Keratinocyte (primary cell): ENCODE data around the gene STRBP.

ENCODE experiments used
- EZH2 ChIP-seq: IDR thresholded peaks from one replicate; pipeline ENCODE4 v1.6.1; 2012; ENCODE audit warnings: inconsistent platforms, mild to moderate bottlenecking, low read length, moderate library complexity
- TF ChIP-seq, protein P1 (sequence below), 3 experiments: IDR thresholded peaks in 1 of 3; conservative IDR thresholded peaks in 1 of 3; optimal IDR thresholded peaks in 1 of 3; 2 replicates in 2 of 3; 3 replicates in 1 of 3; pipeline versions ENCODE3 to v1.5.1; 2011; ENCODE audit warnings: low read length in 3 of 3, mild to moderate bottlenecking in 3 of 3, moderate library complexity in 2 of 3, control low read depth in 1 of 3, inconsistent platforms in 1 of 3; ENCODE audit not compliant: insufficient read depth in 2 of 3; ENCODE audit errors: extremely low read depth in 1 of 3

DNA sequence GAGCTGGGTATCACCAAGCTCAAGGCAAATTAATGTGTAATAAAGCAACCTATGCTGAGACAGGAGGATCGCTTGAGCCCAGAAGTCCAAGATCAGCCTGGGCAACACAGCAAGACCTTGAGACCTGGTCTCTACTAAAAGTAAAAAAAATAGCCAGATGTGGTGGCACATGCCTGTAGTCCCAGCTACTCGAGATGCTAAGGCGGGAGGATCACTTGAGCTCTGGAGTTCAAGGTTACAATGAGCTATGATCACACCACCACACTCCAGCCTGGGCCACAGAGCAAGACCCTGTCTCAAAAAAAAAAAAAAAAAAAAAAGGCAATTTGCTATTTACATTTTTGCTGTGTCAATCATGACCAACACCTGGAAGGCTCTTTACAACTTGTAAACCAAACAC, 5.2 kb downstream of the STRBP start:
- TF ChIP-seq, protein P1, sequence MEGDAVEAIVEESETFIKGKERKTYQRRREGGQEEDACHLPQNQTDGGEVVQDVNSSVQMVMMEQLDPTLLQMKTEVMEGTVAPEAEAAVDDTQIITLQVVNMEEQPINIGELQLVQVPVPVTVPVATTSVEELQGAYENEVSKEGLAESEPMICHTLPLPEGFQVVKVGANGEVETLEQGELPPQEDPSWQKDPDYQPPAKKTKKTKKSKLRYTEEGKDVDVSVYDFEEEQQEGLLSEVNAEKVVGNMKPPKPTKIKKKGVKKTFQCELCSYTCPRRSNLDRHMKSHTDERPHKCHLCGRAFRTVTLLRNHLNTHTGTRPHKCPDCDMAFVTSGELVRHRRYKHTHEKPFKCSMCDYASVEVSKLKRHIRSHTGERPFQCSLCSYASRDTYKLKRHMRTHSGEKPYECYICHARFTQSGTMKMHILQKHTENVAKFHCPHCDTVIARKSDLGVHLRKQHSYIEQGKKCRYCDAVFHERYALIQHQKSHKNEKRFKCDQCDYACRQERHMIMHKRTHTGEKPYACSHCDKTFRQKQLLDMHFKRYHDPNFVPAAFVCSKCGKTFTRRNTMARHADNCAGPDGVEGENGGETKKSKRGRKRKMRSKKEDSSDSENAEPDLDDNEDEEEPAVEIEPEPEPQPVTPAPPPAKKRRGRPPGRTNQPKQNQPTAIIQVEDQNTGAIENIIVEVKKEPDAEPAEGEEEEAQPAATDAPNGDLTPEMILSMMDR (optimal IDR thresholded peaks at IDR 0.05 in 1 of 3, IDR thresholded peaks at IDR 0.05 in 1 of 3, conservative IDR thresholded peaks at IDR 0.05 in 1 of 3; ENCODE audit: extremely low read depth in 1 of 3, insufficient read depth in 2 of 3, low read length in 3 of 3), result no peak
- TF ChIP-seq EZH2, result no peak
